Common myeloid progenitor, CD34-positive (primary cell): Measurements from ENCODE around the gene MDM1.

Experiments used
- CTCF ChIA-PET: fragments of 350-600 bp; sonication (Branson Sonifier 250); formaldehyde crosslinking; loops from one replicate; lab custom pipeline; 2021; ENCODE audit warnings: antibody characterized with exemption; lab: Charles Lee
- POLR2A ChIA-PET: fragments of 350-600 bp; sonication (Branson Sonifier 250); formaldehyde crosslinking; loops from one replicate; lab custom pipeline; 2021; ENCODE audit warnings: antibody characterized with exemption; lab: Charles Lee
- DNase-seq, 3 donors: peaks; one replicate each; pipeline versions ENCODE4 v3.0.0 to v3.0.0-alpha.2; 2013
- H3K27ac ChIP-seq, 2 experiments: 1 replicate in 1 of 2; 2 replicates in 1 of 2; pipeline ENCODE4 v1.7.0; 2013; ENCODE audit warnings: inconsistent platforms in 2 of 2, low read length in 2 of 2, mild to moderate bottlenecking in 2 of 2, low read depth in 1 of 2, moderate library complexity in 1 of 2; ENCODE audit not compliant: severe bottlenecking in 2 of 2, insufficient read depth in 1 of 2, poor library complexity in 1 of 2
- H3K27me3 ChIP-seq, 5 experiments: replicated peaks in 2 of 5; 1 replicate in 3 of 5; 2 replicates in 2 of 5; pipeline versions ENCODE4 v1.6.1 to v1.7.0; 2013; ENCODE audit warnings: low read length in 4 of 5, mild to moderate bottlenecking in 2 of 5, moderate library complexity in 2 of 5, inconsistent platforms in 1 of 5; ENCODE audit not compliant: insufficient read depth in 5 of 5, control insufficient read depth in 4 of 5
- H3K36me3 ChIP-seq, 4 experiments: 1 replicate in 2 of 4; 2 replicates in 2 of 4; pipeline versions ENCODE4 v1.6.1 to v1.7.0; 2013; ENCODE audit warnings: low read length in 3 of 4, control low read depth in 1 of 4, mild to moderate bottlenecking in 1 of 4; ENCODE audit not compliant: control insufficient read depth in 4 of 4, insufficient read depth in 4 of 4
- H3K4me1 ChIP-seq, 4 experiments: 1 replicate in 3 of 4; 2 replicates in 1 of 4; pipeline versions ENCODE4 v1.6.1 to v1.7.1; 2013; ENCODE audit warnings: low read length in 3 of 4, mild to moderate bottlenecking in 3 of 4, control low read depth in 1 of 4, inconsistent platforms in 1 of 4, moderate library complexity in 1 of 4; ENCODE audit not compliant: control insufficient read depth in 4 of 4, insufficient read depth in 4 of 4; ENCODE audit errors: control extremely low read depth in 1 of 4
- H3K4me3 ChIP-seq, 7 experiments: 1 replicate in 4 of 7; 2 replicates in 3 of 7; pipeline versions ENCODE4 v1.5.1 to v1.7.0; 2013; ENCODE audit warnings: mild to moderate bottlenecking in 7 of 7, low read length in 6 of 7, moderate library complexity in 6 of 7, inconsistent platforms in 2 of 7, low read depth in 2 of 7, control low read depth in 1 of 7; ENCODE audit not compliant: insufficient read depth in 4 of 7, control insufficient read depth in 1 of 7; ENCODE audit errors: extremely low read depth in 1 of 7
- H3K9me3 ChIP-seq, 5 experiments: 1 replicate in 4 of 5; 2 replicates in 1 of 5; pipeline versions ENCODE4 v1.6.1 to v1.7.1; 2013; ENCODE audit warnings: low read length in 4 of 5, mild to moderate bottlenecking in 2 of 5, inconsistent platforms in 1 of 5, low read depth in 1 of 5, moderate library complexity in 1 of 5; ENCODE audit not compliant: control insufficient read depth in 4 of 5, insufficient read depth in 2 of 5; ENCODE audit errors: control extremely low read depth in 1 of 5
- WGBS: methylation state at CpG from one replicate; pipeline ENCODE4 v1.1.5; 2013; ENCODE audit not compliant: insufficient coverage; 5-methylcytosine and 5-hydroxymethylcytosine counted together

Gene MDM1

GRCh38 chr12:68246350-68246749 is 85.8 kb downstream of the MDM1 start:
- Histone ChIP-seq H3K27ac (no peak overlapping the region), H3K4me3 (no peak overlapping the region), H3K9me3 (no peaks in the 10 kb centered on the region), H3K36me3 (no peaks in the 10 kb centered on the region), H3K4me1 (peaks cover 0 to under 1% (median 0%) of the 10 kb centered on the region in 4 experiments), H3K27me3 (peaks cover 0 to 2% (median 0%) of the 10 kb centered on the region in 5 experiments)
- ChIA-PET CTCF (interaction anchor here (1.0 kb wide), 1 partner anchor 10 kb away, joined by 3 read pairs; no protein-coding TSS in a partner anchor), POLR2A (no interaction called here)
- no peak for DNase-seq
- 94% methylated on average over 4 of the region's 6 CpGs for WGBS

- H3K27me3 ChIP-seq, result peaks cover 0 to 2% (median 0%) of the 10 kb centered on the region in 5 experiments
- 86% methylated on average over 5 of the region's 6 CpGs for WGBS
- DNase-seq, result no peak
Observed at GRCh38 chr12:68245180-68246021, 86.8 kb downstream of the MDM1 start.

More at GRCh38 chr12:68245180-68246021, 86.8 kb downstream of the MDM1 start:
- Histone ChIP-seq H3K4me1 (peaks cover 0 to 7% (median 3%) of the 10 kb centered on the region in 4 experiments), H3K4me3 (no peak overlapping the region), H3K27ac (no peak overlapping the region), H3K9me3 (no peaks in the 10 kb centered on the region), H3K36me3 (no peaks in the 10 kb centered on the region)
- CTCF ChIA-PET, result interaction anchor here (1.0 kb wide), 1 partner anchor 9 kb away, joined by 3 read pairs; no protein-coding TSS in a partner anchor
- POLR2A ChIA-PET, result no interaction called here
